MM.1S (cell line): ENCODE data around the gene PEX1.

ENCODE experiments used
- DNase-seq: peaks from one replicate; pipeline ENCODE4 v3.0.0-alpha.2; 2015
- H2AFZ ChIP-seq: fragments of 300-600 bp; sonication (generic); 2 replicates; pipeline ENCODE4 v1.6.0; 2016; ENCODE audit warnings: antibody characterized with exemption, low read length
- H3F3A ChIP-seq: fragments of 300-600 bp; sonication (generic); 2 replicates; pipeline ENCODE4 v1.6.1; 2016; ENCODE audit warnings: mild to moderate bottlenecking, antibody characterized with exemption, low read length, moderate library complexity, mixed read lengths; ENCODE audit not compliant: insufficient read depth
- H3K27ac ChIP-seq: fragments of 300-600 bp; sonication (generic); 2 replicates; pipeline ENCODE4 v1.5.1; 2016; ENCODE audit warnings: mild to moderate bottlenecking, low read length
- H3K27me3 ChIP-seq: fragments of 300-600 bp; sonication (generic); replicated peaks from 2 replicates; pipeline ENCODE4 v1.6.0; 2016; ENCODE audit warnings: low read length; ENCODE audit not compliant: insufficient read depth
- H3K36me3 ChIP-seq: fragments of 300-600 bp; sonication (generic); replicated peaks from 2 replicates; pipeline ENCODE4 v1.6.1; 2016; ENCODE audit warnings: mild to moderate bottlenecking, low read length, mixed read lengths; ENCODE audit not compliant: insufficient read depth
- H3K4me1 ChIP-seq: fragments of 300-600 bp; sonication (generic); 2 replicates; pipeline ENCODE4 v1.6.1; 2016; ENCODE audit warnings: low read length, mixed read lengths
- H3K4me2 ChIP-seq: fragments of 300-600 bp; sonication (generic); 2 replicates; pipeline ENCODE4 v1.6.0; 2016; ENCODE audit warnings: low read depth, low read length
- H3K4me3 ChIP-seq: fragments of 300-600 bp; sonication (generic); 2 replicates; pipeline ENCODE4 v1.5.1; 2016; ENCODE audit warnings: low read length, mixed read lengths
- H3K79me2 ChIP-seq: fragments of 300-600 bp; sonication (generic); 2 replicates; pipeline ENCODE4 v1.6.1; 2016; ENCODE audit warnings: mixed run types, low read length, mixed read lengths
- H3K9ac ChIP-seq: fragments of 300-600 bp; sonication (generic); 2 replicates; pipeline ENCODE4 v1.6.1; 2016; ENCODE audit warnings: low read length, mixed read lengths
- H3K9me2 ChIP-seq: fragments of 300-600 bp; sonication (generic); replicated peaks from 2 replicates; pipeline ENCODE4 v1.6.1; 2016; ENCODE audit warnings: mild to moderate bottlenecking, low read length, mixed read lengths; ENCODE audit not compliant: insufficient read depth
- H3K9me3 ChIP-seq: fragments of 300-600 bp; sonication (generic); replicated peaks from 2 replicates; pipeline ENCODE4 v1.6.1; 2016; ENCODE audit warnings: mild to moderate bottlenecking, low read length, mixed read lengths; ENCODE audit not compliant: insufficient read depth
- H4K20me1 ChIP-seq: fragments of 300-600 bp; sonication (generic); 2 replicates; pipeline ENCODE4 v1.6.1; 2016; ENCODE audit warnings: mild to moderate bottlenecking, low read length, moderate library complexity, mixed read lengths; ENCODE audit not compliant: insufficient read depth
- CTCF ChIP-seq: fragments of 300-600 bp; sonication (generic); IDR thresholded peaks from 2 replicates; pipeline ENCODE4 v1.5.1; 2016; ENCODE audit warnings: antibody characterized with exemption, low read length, mixed read lengths
- EZH2 ChIP-seq: fragments of 300-600 bp; sonication (generic); optimal IDR thresholded peaks from 2 replicates; pipeline ENCODE3; 2017; ENCODE audit warnings: low read depth, mild to moderate bottlenecking, antibody characterized with exemption, low read length, mixed read lengths
- EZH2phosphoT487 ChIP-seq: fragments of 300-600 bp; sonication (generic); IDR thresholded peaks from 2 replicates; pipeline ENCODE4 v1.6.1; 2018; ENCODE audit warnings: antibody characterized with exemption, low read length

The PEX1 gene

GRCh38 chr7:92461027-92462003, 67.0 kb downstream of the PEX1 start:
- Histone ChIP-seq H3K9ac (no peak overlapping the region), H4K20me1 (no peaks in the 10 kb centered on the region), H3K4me3 (no peak overlapping the region), H3K27me3 (no peaks in the 10 kb centered on the region), H3K9me3 (no peaks in the 10 kb centered on the region), H3K36me3 (no peaks in the 10 kb centered on the region), H3K4me2 (no peak overlapping the region), H3K9me2 (no peaks in the 10 kb centered on the region), H2AFZ (no peak overlapping the region), H3K27ac (no peak overlapping the region), H3K79me2 (no peaks in the 10 kb centered on the region), H3K4me1 (no peaks in the 10 kb centered on the region), H3F3A (no peaks in the 10 kb centered on the region)
- DNase-seq = peak; percentile 39
- TF ChIP-seq EZH2 = no peak
- no peak for TF ChIP-seq EZH2phosphoT487
- TF ChIP-seq CTCF = peak; percentile 80

GRCh38 chr7:92460510-92460909, 67.8 kb downstream of the PEX1 start:
- no peaks in the 10 kb centered on the region for H3K27me3 ChIP-seq
- no peaks in the 10 kb centered on the region for H3K9me2 ChIP-seq
- no peaks in the 10 kb centered on the region for H3K4me1 ChIP-seq
- no peak overlapping the region for H3K4me3 ChIP-seq
- H2AFZ ChIP-seq = no peak overlapping the region
- H4K20me1 ChIP-seq = no peaks in the 10 kb centered on the region
- TF ChIP-seq CTCF (no peak), EZH2phosphoT487 (no peak), EZH2 (no peak)
- H3K4me2 ChIP-seq = no peak overlapping the region
- H3K36me3 ChIP-seq = no peaks in the 10 kb centered on the region
- no peaks in the 10 kb centered on the region for H3K9me3 ChIP-seq
- H3K79me2 ChIP-seq = no peaks in the 10 kb centered on the region
- no peak overlapping the region for H3K9ac ChIP-seq
- H3K27ac ChIP-seq = no peak overlapping the region
- H3F3A ChIP-seq = no peaks in the 10 kb centered on the region
- no peak for DNase-seq

DNA sequence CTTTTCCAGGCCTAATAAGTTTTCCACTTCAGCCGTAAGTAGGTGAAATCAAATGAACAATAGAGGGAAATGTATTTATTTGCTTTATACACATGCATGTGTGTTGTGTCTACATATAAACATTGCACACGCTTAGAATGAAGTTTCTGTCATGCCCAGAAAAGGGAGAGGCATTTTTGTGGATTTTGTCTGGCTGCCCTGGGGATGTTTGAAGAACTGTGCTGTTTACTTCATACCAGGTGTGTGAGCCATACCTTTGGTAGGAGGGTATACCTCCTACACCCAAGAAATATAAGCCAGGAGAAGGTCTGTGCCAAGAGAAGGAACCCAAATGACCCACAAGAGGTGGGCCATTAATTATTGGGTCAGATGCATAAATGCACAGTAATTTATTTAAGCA, 68.2 kb downstream of the PEX1 start:
- no peak for DNase-seq
- H3F3A ChIP-seq = no peaks in the 10 kb centered on the region
- no peaks in the 10 kb centered on the region for H3K27me3 ChIP-seq
- H3K9ac ChIP-seq = no peak overlapping the region
- no peak overlapping the region for H3K4me3 ChIP-seq
- no peaks in the 10 kb centered on the region for H3K9me2 ChIP-seq
- H3K9me3 ChIP-seq = no peaks in the 10 kb centered on the region
- TF ChIP-seq CTCF (no peak), EZH2phosphoT487 (no peak), EZH2 (no peak)
- H3K27ac ChIP-seq = no peak overlapping the region
- no peak overlapping the region for H3K4me2 ChIP-seq
- no peaks in the 10 kb centered on the region for H3K79me2 ChIP-seq
- no peaks in the 10 kb centered on the region for H3K4me1 ChIP-seq
- H4K20me1 ChIP-seq = no peaks in the 10 kb centered on the region
- H3K36me3 ChIP-seq = no peaks in the 10 kb centered on the region
- no peak overlapping the region for H2AFZ ChIP-seq
